Stimulated activated naive CD4-positive, alpha-beta T cell treated with Interleukin-2 at 50 U/mL for 16 hours (primary cell): ENCODE results near the gene ZBTB40.

ENCODE experiments used
- DNase-seq: peaks from one replicate; lab custom pipeline; 2025; lab: John Stamatoyannopoulos, UW

ZBTB40 gene

GRCh38 chr1:22533244-22533895 lies 81.7 kb downstream of the ZBTB40 start:
- DNase-seq: no peak

GRCh38 chr1:22534951-22535350 lies 83.3 kb downstream of the ZBTB40 start:
- no peak for DNase-seq

- DNase-seq: no peak
Measured at GRCh38 chr1:22535399-22535798, 83.7 kb downstream of the ZBTB40 start.

DNA sequence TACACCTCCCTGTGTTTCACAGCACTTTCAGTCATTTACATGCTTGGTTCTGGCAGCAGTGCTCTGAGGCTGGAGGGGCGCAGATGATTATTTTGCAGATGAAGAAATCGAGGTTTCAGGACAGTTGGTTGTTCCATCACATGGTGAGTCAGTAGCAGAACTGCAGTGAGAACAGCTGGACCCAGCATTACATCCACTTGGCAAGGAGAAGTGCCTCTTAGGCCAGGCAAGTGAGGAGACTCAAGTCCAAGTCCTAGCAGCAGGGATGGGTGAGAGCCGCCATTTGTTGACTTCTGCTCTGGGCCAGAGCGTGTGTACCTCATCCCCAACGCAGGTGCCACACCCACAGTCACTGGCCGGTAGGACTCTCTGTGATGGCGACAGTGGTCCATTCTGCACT lies 84.9 kb downstream of the ZBTB40 start:
- no peak for DNase-seq

GRCh38 chr1:22537441-22538139 lies 85.9 kb downstream of the ZBTB40 start:
- no peak for DNase-seq

- DNase-seq: no peak
Measured at GRCh38 chr1:22539510-22540118, 88.0 kb downstream of the ZBTB40 start.

GRCh38 chr1:22540337-22540736 lies 88.7 kb downstream of the ZBTB40 start:
- DNase-seq: no peak

GRCh38 chr1:22542886-22543285 lies 91.2 kb downstream of the ZBTB40 start:
- no peak for DNase-seq

GRCh38 chr1:22543679-22544078 lies 92.0 kb downstream of the ZBTB40 start:
- no peak for DNase-seq

DNA sequence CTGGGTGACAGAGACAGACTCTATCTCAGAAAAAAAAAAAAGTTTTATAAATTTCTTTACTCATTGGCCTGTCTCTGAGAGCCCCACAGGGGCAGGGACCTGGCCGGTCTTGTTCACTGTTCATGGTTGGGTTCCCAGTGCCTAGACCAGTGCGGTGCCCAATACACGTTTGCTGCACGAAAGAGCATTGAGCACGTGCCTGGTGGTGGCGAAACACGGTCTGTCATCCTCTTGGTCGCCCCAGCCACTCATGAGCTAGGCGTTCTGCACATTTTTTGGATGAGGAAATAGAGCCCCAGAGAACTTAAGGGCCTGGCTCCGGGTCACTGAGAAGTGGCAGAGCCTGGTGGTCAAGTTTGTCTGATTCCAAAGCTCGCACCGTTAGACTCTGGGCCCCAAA lies 93.0 kb downstream of the ZBTB40 start:
- DNase-seq: no peak

- no peak for DNase-seq
Measured at GRCh38 chr1:22545141-22545540, 93.5 kb downstream of the ZBTB40 start.

DNA sequence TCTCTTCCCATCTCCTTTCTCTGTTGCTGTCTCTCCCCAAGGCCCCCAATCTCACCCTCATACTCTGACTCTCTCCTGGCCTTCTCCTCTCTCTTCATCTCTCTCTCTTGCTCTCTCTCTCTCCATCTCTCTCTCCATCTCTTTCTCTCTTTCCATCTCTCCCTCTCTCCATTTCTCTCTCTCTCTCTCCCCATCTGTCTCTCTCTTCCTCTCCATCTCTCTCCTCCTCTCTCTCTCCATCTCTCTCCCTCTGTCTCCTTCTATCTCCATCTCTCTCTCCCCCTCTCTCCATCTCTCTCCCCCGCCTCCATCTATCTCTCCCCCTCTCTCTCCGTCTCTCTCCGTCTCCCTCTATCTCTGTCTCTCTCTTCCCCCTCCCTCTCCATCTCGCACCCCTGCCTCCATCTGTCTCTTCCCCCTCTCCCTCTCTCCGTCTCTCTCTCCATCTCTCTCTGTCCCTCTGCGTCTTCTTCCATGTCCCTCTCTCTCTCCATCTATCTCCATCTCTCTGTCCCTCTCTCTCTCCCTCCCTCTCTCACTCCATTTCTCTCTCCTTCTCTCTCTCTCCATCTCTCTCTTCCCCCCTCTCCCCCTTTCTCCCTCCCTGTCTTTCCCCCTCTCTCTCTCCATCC lies 95.7 kb downstream of the ZBTB40 start:
- DNase-seq: no peak

DNA sequence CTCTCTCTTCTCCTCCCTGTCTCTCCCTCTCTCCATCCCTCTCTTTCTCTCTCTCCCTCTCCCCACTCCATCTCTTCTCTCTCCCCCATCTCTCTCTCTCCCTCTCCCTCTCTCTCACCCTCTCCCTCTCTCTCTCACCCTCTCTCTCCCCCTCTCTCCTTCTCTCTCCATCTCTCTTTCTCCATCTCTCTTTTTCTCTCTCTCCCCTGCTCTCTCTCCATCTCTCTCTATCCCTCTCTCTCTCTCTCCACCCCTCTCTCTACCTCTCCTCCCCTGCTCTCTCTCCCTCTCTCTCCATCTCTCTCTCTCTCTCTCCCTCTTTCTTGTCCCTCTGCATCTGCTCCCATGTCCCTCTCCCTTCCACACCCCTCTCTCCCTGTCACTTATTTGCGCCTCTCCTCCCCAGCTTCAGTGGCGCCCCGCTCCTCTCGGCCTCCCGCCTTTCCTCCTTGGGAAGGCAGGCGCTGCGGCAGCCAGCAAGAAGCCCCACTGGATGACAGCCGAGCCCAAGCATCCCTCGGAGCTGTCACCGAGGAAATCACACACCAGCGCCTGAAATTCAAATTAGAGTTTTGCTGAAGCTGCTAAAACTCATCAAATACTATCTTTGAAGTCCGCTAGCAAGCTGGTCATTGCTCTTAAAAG lies 96.3 kb downstream of the ZBTB40 start:
- DNase-seq: no peak

GRCh38 chr1:22550021-22550420 lies 98.4 kb downstream of the ZBTB40 start:
- no peak for DNase-seq

DNA sequence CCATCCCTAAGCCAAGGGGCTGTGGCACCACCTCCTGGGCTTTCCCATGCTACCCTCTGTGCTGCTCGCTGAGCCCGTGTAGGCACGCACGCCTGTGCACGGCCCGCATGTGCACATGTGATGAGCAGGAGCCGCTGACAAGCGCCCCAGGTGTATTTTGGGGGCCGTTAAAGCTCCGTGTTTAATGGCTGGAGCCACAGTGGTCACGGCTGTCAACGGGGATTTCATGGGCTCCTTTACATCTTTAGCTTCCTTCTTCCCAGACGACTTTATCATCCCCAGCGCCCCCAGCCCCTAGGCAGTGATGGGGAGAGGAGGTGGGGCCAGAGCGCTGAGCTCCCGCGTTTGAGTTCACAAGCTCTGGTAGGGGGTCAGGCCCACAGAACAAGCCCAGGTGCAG lies 99.9 kb downstream of the ZBTB40 start:
- no peak for DNase-seq

DNA sequence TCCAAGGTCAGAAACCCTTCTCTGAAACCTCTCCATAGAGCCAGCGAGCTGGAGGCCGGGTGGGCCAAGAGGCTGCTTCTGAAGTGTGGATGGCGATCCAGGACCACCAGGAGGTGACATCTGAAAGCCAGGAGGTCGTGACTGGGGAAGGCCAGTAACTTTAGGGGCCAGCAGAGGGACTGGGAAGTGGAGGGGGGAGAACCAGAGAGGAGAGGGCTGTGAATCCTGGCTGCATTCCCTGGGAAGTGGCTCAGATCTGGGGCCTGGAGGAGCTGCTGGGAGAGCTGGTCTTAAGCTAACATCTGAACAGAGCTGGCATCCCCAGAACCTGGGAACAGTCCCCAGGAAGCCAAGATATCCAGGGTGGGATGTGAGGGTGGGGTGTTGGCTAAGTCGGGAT lies 100.4 kb downstream of the ZBTB40 start:
- DNase-seq: no peak

DNA sequence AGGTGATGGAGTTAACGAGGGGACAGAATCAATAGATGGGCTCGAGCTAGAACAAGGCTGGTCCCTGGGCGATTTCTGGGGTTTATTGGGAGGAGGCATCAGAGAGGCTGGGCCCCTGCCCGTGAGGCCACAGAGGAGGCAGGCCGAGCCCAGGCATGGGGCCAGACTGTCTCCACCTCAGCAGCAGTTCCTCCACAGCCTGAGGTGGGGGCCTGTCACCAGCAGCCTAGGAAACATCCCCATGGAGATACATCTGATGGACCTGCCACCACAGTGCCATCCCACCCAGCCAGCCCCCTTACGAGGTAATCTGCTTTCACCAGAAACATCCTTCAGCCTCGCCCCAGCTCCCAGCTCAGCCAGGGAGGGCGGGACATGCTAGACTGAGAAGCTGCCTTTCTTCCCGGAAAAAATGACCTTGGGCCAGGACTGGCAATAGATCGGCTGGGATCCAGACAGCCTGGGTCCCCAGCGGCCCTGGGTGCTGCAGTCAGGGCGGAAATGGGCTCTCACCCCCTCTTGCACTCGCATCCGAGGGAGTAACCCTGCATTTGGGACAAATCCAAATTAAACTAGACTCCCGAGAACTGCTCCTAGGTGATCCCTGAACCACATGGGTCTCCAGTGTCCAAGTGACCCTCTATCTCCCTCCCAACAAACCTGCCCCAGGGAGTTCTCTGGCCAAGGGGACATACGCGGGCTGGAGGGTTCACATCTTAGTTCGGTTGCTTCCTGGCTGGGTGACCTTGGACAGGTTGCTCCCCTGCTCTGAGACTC lies 101.6 kb downstream of the ZBTB40 start:
- DNase-seq: no peak

DNA sequence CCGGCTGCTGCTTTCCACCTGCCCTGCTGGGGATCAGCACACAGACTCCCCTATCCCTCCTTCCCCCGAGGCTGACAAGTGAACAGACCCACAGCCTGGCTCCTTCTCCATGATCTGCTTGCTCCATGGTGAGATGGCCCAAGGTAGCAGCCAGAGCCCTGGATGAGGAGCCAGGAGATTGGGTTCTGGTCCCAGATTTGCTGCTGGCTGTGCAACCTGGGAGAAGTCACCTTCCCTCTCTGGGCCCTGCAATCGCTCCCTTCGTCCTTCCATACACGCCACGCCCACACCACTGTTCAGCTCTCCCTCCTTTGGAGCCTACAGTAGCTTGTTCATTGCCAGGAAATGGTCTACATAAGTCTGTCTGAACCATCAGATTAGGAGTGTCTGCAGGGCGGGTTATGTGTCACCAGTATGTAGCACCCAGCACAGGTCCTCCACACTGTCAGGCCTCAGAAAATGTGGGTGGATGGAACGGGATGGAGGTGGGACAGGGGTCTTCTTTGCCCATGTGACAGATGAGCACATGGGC lies 102.4 kb downstream of the ZBTB40 start:
- no peak for DNase-seq

DNA sequence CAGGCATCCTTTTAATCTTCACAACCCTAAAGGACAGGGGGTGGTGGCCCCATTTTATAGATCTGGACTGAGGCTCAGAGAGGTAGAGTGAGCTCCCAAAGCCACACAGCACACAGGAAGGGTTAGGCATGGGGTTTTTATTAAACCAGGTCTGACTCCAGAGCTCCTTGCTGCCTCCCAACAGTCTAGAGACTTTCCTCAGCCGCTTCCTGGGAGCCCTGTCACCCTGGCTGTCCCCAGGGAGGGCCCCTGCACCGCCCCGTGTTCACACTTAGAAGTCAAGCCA lies 103.7 kb downstream of the ZBTB40 start:
- no peak for DNase-seq

GRCh38 chr1:22556391-22557104 lies 104.9 kb downstream of the ZBTB40 start:
- DNase-seq: no peak

DNA sequence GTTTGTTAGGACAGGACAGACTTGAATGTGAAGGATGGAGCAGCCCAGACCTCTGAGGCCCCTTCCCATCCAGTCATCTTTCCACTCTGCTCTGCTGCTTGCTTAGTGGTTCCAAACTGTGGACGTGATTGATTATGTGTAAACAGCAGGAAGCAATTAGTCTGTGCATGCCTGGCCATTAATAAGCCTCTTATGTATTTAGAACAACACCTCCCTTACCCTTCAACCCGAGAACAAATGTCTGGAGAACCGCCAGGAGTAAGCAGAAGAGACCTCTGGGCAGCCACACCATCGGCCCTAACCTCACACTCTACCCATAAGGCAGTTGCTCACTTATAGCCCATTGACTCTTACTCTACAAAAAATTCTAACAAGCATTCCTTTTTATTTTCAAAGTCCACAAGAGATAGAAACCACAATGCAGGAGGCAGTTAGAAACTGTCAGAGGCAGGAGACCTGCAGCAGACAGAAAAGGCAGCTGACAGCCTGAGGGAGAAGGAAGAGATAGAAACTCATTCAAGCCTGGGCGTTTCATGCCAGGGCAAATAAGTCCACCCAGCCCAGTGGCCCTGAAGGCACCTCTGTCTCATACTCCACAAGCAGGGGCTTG lies 105.8 kb downstream of the ZBTB40 start:
- no peak for DNase-seq
